Measurements from ENCODE around the gene EOMES. TPM values are rescaled to one million over a fixed set of nuclear protein-coding genes. Genes with fewer than 3 reads are reported as not detected.

The EOMES gene
- total RNA-seq, 2 experiments from 2014 or later, result 0.64 to 0.69 TPM

DNA sequence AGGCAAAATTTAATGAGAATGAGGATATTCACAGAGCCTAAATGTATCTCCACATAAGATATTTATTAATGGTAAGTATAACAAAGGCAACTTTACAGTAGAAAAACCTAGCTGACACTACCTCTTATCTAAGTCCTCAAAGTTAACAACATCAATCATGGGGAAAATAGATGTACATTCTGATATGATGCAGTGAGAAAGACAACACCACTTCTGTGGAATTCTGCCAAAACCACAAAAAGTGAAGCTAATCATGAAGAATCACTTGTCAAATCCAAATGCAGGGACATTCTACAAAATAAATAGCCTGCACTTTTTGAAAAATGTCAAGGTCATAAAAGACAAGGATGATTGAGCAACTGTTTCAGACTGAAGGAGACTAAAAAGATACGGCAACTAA is 27.5 kb upstream of the EOMES start:
- Histone ChIP-seq H3K4me1 (ENCODE audit: insufficient read depth, low read length) (no peaks in the 10 kb centered on the region), H3K9me3 (ENCODE audit: control insufficient read depth in 1 of 2, insufficient read depth in 1 of 2, low read length in 2 of 2) (no peaks in the 10 kb centered on the region), H3K27me3 (ENCODE audit: control insufficient read depth in 1 of 2, insufficient read depth in 2 of 2, low read length in 2 of 2) (no peaks in the 10 kb centered on the region), H3K36me3 (ENCODE audit: insufficient read depth, low read length) (no peaks in the 10 kb centered on the region), H3K27ac (ENCODE audit: low read depth in 1 of 2, low read length in 2 of 2) (no peak overlapping the region), H3K4me3 (ENCODE audit: low read length) (no peak overlapping the region)
- no peak for ATAC-seq (ENCODE audit: poor library complexity)
- ChIA-PET CTCF (interaction anchor here (0.6 kb wide), 1 partner anchor 506 kb away, joined by 5 read pairs; no protein-coding TSS in a partner anchor), POLR2A (no interaction called here)
- H3K9me3 Mint-ChIP-seq, result no peaks in the 10 kb centered on the region
- peaks cover 17% of the 10 kb centered on the region for H3K4me1 Mint-ChIP-seq (ENCODE audit: low read depth)
- TF ChIP-seq, protein P1, sequence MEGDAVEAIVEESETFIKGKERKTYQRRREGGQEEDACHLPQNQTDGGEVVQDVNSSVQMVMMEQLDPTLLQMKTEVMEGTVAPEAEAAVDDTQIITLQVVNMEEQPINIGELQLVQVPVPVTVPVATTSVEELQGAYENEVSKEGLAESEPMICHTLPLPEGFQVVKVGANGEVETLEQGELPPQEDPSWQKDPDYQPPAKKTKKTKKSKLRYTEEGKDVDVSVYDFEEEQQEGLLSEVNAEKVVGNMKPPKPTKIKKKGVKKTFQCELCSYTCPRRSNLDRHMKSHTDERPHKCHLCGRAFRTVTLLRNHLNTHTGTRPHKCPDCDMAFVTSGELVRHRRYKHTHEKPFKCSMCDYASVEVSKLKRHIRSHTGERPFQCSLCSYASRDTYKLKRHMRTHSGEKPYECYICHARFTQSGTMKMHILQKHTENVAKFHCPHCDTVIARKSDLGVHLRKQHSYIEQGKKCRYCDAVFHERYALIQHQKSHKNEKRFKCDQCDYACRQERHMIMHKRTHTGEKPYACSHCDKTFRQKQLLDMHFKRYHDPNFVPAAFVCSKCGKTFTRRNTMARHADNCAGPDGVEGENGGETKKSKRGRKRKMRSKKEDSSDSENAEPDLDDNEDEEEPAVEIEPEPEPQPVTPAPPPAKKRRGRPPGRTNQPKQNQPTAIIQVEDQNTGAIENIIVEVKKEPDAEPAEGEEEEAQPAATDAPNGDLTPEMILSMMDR (IDR thresholded peaks at IDR 0.05), result no peak
- no peak overlapping the region for H3K4me3 Mint-ChIP-seq
- no peak for DNase-seq
- no peak overlapping the region for H3K27ac Mint-ChIP-seq
- no peaks in the 10 kb centered on the region for H3K36me3 Mint-ChIP-seq (ENCODE audit: low read depth)
- H3K27me3 Mint-ChIP-seq, result no peaks in the 10 kb centered on the region
- intact Hi-C loops (cut with DNase I, micrococcal nuclease), result no loop called here

DNA sequence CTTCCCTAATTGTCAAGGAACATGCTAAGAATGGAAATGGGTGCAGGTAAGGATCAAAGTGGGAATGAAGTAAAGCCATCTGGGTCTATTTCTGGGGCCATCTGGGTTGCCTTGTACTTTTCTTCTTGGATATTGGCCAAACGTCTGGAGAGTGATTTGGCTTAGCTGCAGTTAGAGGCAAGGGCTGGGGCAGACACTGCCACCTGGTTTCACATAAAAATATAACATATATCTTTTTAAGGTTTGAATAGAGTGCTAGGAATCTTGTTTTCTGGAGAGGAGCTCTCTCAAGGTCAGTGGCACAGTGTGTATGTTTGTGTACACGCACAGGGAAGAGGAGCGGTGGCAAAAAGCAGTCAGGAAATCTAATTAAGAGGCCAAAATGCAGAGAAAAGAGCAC is 24.7 kb upstream of the EOMES start:
- no peaks in the 10 kb centered on the region for H3K4me1 ChIP-seq (ENCODE audit: insufficient read depth, low read length)
- TF ChIP-seq, protein P1 (IDR thresholded peaks at IDR 0.05), result no peak
- Mint-ChIP-seq H3K4me1 (ENCODE audit: low read depth) (peaks cover 10% of the 10 kb centered on the region), H3K27me3 (peaks cover 11% of the 10 kb centered on the region), H3K27ac (no peak overlapping the region), H3K36me3 (ENCODE audit: low read depth) (no peaks in the 10 kb centered on the region), H3K9me3 (peaks cover 4% of the 10 kb centered on the region), H3K4me3 (no peak overlapping the region)
- H3K27ac ChIP-seq (ENCODE audit: low read depth in 1 of 2, low read length in 2 of 2), result no peak overlapping the region
- no peak overlapping the region for H3K4me3 ChIP-seq (ENCODE audit: low read length)
- intact Hi-C loops (cut with DNase I, micrococcal nuclease), result no loop called here
- ATAC-seq (ENCODE audit: poor library complexity) (no peak), DNase-seq (no peak)
- no peaks in the 10 kb centered on the region for H3K27me3 ChIP-seq (ENCODE audit: control insufficient read depth in 1 of 2, insufficient read depth in 2 of 2, low read length in 2 of 2)
- POLR2A ChIA-PET, result no interaction called here
- no peaks in the 10 kb centered on the region for H3K36me3 ChIP-seq (ENCODE audit: insufficient read depth, low read length)
- no peaks in the 10 kb centered on the region for H3K9me3 ChIP-seq (ENCODE audit: control insufficient read depth in 1 of 2, insufficient read depth in 1 of 2, low read length in 2 of 2)
- CTCF ChIA-PET, result interaction anchor here (0.7 kb wide), 1 partner anchor 598 kb away, joined by 3 read pairs; no protein-coding TSS in a partner anchor

DNA sequence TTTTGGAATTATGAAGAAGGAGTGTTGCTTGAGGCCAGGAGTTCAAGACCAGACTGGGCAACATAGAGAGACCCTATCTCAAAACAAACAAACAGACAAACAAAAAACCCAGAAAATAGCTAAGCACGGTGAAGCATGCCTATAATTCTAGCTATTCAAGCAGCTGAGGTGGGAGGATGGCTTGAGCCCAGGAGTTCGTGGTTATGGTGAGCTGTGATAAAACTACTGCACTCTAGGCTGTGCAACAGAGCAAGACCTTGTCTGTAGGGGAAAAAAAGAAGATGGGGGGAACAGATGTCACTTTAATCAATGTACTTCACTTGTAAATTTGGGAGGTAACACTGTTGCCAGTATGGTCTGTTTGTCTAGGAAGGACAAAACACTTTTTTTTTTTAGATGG is 18.7 kb upstream of the EOMES start:
- peaks cover 4% of the 10 kb centered on the region for H3K9me3 Mint-ChIP-seq
- POLR2A ChIA-PET, result no interaction called here
- CTCF ChIA-PET, result no interaction called here
- Histone ChIP-seq H3K4me1 (ENCODE audit: insufficient read depth, low read length) (no peaks in the 10 kb centered on the region), H3K36me3 (ENCODE audit: insufficient read depth, low read length) (no peaks in the 10 kb centered on the region), H3K27ac (ENCODE audit: low read depth in 1 of 2, low read length in 2 of 2) (no peak overlapping the region), H3K9me3 (ENCODE audit: control insufficient read depth in 1 of 2, insufficient read depth in 1 of 2, low read length in 2 of 2) (no peaks in the 10 kb centered on the region), H3K27me3 (ENCODE audit: control insufficient read depth in 1 of 2, insufficient read depth in 2 of 2, low read length in 2 of 2) (no peaks in the 10 kb centered on the region), H3K4me3 (ENCODE audit: low read length) (no peak overlapping the region)
- TF ChIP-seq, protein P1 (IDR thresholded peaks at IDR 0.05), result no peak
- H3K27ac Mint-ChIP-seq, result no peak overlapping the region
- H3K27me3 Mint-ChIP-seq, result peaks cover 15% of the 10 kb centered on the region
- no peak for ATAC-seq (ENCODE audit: poor library complexity)
- DNase-seq, result no peak
- intact Hi-C loops (cut with DNase I, micrococcal nuclease), result no loop called here
- no peaks in the 10 kb centered on the region for H3K36me3 Mint-ChIP-seq (ENCODE audit: low read depth)
- H3K4me3 Mint-ChIP-seq, result no peak overlapping the region
- no peaks in the 10 kb centered on the region for H3K4me1 Mint-ChIP-seq (ENCODE audit: low read depth)

Data from CD4-positive, alpha-beta T cell (primary cell).